ENCODE data around the gene DSCAM.
"Not testable (repeated sequence)": the region's sequence is repeated elsewhere in the genome, so short reads cannot be mapped to it uniquely, and the experiment has no call there.

DSCAM gene, protein sequence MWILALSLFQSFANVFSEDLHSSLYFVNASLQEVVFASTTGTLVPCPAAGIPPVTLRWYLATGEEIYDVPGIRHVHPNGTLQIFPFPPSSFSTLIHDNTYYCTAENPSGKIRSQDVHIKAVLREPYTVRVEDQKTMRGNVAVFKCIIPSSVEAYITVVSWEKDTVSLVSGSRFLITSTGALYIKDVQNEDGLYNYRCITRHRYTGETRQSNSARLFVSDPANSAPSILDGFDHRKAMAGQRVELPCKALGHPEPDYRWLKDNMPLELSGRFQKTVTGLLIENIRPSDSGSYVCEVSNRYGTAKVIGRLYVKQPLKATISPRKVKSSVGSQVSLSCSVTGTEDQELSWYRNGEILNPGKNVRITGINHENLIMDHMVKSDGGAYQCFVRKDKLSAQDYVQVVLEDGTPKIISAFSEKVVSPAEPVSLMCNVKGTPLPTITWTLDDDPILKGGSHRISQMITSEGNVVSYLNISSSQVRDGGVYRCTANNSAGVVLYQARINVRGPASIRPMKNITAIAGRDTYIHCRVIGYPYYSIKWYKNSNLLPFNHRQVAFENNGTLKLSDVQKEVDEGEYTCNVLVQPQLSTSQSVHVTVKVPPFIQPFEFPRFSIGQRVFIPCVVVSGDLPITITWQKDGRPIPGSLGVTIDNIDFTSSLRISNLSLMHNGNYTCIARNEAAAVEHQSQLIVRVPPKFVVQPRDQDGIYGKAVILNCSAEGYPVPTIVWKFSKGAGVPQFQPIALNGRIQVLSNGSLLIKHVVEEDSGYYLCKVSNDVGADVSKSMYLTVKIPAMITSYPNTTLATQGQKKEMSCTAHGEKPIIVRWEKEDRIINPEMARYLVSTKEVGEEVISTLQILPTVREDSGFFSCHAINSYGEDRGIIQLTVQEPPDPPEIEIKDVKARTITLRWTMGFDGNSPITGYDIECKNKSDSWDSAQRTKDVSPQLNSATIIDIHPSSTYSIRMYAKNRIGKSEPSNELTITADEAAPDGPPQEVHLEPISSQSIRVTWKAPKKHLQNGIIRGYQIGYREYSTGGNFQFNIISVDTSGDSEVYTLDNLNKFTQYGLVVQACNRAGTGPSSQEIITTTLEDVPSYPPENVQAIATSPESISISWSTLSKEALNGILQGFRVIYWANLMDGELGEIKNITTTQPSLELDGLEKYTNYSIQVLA (N-terminal part only)

DNA sequence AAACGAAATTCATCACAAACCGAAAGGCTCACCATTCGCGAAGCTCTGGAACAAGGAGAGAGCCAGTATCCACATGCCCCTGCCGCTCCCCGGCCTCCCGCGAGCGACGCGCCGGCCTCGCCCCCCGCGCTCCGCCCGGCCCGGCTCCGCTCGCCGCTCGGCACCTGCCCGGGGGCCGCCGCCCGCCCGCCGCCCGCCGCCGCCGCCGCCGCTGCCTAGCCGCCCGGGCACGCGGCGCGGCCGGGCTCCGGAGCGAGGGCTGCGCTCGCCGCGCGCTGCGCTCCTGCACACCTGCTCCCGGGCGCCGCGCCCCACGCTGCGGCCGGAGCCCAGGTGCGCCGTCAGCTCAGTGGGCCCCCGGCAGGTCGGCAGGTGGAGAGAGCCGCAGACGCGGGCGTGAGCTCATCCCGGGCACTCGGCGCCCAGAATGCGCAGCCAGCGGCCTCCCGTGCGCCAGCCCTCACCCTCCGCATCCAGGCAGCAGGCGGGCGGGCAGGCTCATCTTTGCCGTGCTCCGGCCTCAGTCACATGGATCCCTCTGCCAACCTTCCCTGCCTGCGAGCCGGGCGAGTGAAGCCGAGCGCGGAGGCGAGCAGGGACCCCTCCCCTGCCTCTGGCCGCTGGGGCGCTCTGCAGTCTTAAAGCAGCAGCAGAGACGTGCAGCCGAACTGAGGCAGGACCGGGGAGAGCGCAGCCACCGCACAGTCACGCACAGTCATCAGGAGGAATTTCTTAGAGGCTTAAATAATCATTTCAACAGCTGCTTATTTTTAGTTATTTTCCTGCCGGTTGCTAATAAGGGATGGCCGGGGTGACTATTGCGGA lies at the start of gene DSCAM:
DSCAM (minus strand) TSS at position 572 of the 825 bp plus-strand sequence; CDS start at position 75, 497 bp downstream.
- TF ChIP-seq, protein P1, sequence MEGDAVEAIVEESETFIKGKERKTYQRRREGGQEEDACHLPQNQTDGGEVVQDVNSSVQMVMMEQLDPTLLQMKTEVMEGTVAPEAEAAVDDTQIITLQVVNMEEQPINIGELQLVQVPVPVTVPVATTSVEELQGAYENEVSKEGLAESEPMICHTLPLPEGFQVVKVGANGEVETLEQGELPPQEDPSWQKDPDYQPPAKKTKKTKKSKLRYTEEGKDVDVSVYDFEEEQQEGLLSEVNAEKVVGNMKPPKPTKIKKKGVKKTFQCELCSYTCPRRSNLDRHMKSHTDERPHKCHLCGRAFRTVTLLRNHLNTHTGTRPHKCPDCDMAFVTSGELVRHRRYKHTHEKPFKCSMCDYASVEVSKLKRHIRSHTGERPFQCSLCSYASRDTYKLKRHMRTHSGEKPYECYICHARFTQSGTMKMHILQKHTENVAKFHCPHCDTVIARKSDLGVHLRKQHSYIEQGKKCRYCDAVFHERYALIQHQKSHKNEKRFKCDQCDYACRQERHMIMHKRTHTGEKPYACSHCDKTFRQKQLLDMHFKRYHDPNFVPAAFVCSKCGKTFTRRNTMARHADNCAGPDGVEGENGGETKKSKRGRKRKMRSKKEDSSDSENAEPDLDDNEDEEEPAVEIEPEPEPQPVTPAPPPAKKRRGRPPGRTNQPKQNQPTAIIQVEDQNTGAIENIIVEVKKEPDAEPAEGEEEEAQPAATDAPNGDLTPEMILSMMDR (IDR thresholded peaks at IDR 0.05; ENCODE audit: low read depth, low read length) = no peak
- peak in 1 of 2 donors; percentile 0 for DNase-seq (ENCODE audit: low read depth in 2 of 2)
- no peak within 1 kb of the TSS for H3K4me3 ChIP-seq (replicated peaks in 1 of 2; ENCODE audit: low read depth in 2 of 2, low read length in 2 of 2)

DNA sequence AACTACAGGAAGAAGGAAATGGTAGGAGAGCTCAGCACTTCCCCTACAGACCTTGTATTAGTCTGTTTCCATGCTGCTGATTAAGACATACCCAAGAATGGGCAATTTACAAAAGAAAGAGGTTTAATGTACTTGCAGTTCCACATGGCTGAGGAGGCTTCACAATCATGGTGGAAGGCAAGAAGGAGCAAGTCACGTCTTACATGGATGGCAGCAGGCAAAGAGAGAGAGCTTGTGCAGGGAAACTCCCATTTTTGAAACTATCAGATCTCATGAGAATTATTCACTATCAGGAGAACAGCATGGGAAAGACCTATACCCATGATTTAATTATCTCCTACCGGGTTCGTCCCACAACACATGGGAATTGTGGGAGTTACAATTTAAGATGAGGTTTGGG lies 48.7 kb upstream of the DSCAM start:
- not testable (repeated sequence) for H3K4me3 ChIP-seq (replicated peaks in 1 of 2; ENCODE audit: low read depth in 2 of 2, low read length in 2 of 2); DNase-seq (ENCODE audit: low read depth in 2 of 2)

DNA sequence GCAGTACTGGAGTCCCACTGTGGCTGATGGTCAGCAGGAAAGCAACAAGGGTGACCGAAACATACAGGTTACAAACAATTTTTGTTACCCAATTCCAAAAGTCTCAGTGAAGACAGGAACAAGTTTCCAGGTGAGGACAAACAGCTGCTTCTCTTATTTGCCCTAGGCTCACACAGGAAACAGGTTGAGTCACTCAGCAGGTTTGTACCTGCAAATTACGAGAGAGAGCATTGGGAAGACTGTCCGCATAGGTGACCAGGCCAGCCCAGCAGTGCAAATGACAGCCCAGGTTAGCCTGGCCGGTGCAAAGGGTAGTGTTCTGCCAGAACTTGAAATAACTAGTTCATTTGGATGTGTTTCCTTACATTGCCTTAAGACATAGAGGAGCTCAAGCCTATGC lies 40.0 kb upstream of the DSCAM start:
- TF ChIP-seq, protein P1 (IDR thresholded peaks at IDR 0.05; ENCODE audit: low read depth, low read length) = no peak
- DNase-seq (ENCODE audit: low read depth in 2 of 2) = no peak
- H3K4me3 ChIP-seq (replicated peaks in 1 of 2; ENCODE audit: low read depth in 2 of 2, low read length in 2 of 2) = no peak overlapping the region

DNA sequence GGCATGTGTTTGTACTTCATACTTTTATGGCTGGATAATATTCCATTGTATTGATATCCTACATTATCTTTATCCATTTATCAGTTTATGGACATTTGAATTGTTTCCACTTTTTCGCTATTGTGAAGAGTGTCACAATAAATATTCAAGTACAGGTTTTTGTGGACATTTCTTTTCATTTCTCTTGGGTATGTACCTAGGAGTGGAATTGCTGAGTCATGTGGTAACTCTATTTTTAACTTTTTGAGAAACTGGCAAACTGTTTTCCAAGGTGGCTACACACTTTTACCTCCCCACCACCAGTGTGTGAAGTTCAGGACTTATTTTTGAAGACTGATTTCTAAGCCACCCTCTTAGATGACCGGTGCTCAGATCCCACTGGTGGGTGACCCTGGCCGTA lies 39.0 kb upstream of the DSCAM start:
- DNase-seq (ENCODE audit: low read depth in 2 of 2) = no peak
- TF ChIP-seq, protein P1 (IDR thresholded peaks at IDR 0.05; ENCODE audit: low read depth, low read length) = no peak
- H3K4me3 ChIP-seq (replicated peaks in 1 of 2; ENCODE audit: low read depth in 2 of 2, low read length in 2 of 2) = no peak overlapping the region

DNA sequence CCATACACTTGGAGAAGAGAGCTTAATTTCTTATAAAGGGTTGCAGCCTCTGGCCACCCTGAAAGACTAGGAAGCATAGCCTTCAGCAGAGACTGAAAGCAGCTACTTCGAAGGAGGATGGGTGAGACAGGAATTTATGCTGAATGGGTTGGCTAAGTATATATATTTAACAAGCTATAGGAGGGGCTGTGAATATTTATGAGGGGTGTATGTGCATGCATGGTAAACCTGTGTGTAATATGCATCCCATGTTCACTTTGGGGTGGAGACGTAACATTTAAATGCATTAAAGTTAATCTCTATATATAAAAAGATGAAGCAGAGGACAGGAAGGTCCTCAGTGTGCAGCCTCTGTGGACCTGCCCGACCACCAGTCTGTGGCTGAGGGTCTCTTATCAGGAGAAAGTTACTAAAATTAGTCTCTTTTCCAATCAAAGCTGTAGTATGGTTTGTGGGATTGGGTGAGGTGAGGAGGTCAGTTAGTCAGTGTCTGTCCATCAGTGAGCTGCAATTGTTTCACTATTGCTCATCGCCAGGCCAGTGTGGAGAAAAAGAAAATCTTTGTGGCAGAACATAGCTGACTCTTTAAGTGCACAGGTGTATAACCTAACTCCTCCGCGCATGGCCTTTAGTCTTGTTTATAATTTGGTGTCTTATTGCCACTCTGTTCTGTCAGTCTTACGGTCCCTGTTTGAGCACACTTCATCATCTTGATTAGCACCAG lies 35.4 kb upstream of the DSCAM start:
- TF ChIP-seq, protein P1 (IDR thresholded peaks at IDR 0.05; ENCODE audit: low read depth, low read length) = no peak
- no peak for DNase-seq (ENCODE audit: low read depth in 2 of 2)
- no peak overlapping the region for H3K4me3 ChIP-seq (replicated peaks in 1 of 2; ENCODE audit: low read depth in 2 of 2, low read length in 2 of 2)

DNA sequence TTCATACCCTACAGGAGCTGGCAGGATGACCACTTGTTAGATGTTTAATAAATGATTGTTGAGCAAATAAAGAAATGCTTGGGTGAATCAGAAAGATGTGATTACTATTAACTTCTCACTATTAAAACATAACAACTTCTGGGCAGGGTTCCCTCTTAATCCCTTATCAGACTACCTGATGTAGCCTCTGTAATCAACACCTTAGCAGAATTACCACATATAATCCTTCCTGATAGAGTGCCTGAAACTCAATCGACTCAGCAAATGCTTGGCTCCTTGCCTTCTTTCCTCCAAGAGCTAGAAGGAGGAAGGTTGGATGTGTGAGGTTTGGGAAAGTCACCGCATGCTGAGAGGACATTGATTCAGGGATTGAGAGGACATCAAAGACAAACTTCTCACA lies 34.8 kb upstream of the DSCAM start:
- no peak for DNase-seq (ENCODE audit: low read depth in 2 of 2)
- TF ChIP-seq, protein P1 (IDR thresholded peaks at IDR 0.05; ENCODE audit: low read depth, low read length) = no peak
- no peak overlapping the region for H3K4me3 ChIP-seq (replicated peaks in 1 of 2; ENCODE audit: low read depth in 2 of 2, low read length in 2 of 2)
